Hematopoietic multipotent progenitor cell treated with erythropoietin and hydrocortisone succinate and interleukin-3 and kit ligand, for 17 days (in vitro differentiated cells): ENCODE measurements around the gene PIK3AP1.
A peak's percentile ranks its signal among the peaks of the same experiment; 100 is the strongest.
"Not testable (repeated sequence)": the region's sequence is repeated elsewhere in the genome, so short reads cannot be mapped to it uniquely, and the experiment has no call there.

Experiments
- DNase-seq: peaks from one replicate; pipeline ENCODE4 v3.0.0-alpha.2; 2015; ENCODE audit warnings: low spot score

The PIK3AP1 gene

DNA sequence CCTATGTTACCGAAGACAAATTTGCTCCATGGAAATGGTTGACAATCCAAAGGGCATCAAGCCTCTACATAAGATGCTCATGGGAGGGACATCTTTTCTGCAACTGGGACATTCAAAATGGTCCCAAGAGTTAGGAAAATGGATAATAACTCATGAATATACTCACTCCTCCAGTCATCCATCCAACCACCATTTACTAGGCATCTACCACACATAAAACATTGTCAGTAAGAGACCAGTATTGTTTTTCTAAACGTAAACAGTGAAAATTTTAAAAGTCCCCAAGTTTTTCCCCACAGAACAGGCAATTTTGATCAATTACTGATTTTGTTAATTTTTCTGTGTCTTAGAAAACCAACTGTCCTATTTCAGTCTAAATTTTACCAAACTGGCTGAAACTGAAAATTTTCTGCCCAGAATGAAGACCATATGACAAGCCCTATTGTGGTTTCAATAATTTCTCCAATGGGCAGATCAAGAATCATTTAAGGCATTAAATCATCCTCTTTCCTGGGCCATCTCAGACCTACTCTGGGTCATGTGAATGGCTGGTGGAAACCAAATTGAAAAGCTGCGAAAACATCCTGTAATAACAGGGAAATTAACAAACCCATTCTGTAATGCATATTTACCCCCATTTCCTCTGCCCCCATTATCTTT lies 24.2 kb downstream of the PIK3AP1 start:
- no peak for DNase-seq

DNA sequence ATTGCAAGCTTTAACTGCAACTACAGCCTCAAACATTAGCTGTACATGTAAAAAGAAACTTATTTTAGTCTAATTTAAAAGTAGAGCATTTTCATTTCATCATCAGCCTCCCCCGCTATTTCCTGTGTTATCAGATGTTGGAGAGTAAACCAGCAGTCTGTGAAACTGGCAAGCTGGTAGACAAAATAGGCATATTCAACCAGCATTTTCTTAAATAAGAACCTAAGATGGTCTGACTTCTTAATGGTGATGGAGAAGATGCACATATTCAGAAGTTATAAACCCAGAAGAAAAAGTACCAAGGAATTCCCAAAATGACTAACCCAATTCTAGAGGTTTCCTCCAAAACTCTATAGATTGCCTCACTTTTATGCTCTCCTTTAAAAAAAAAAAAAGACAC lies 24.9 kb downstream of the PIK3AP1 start:
- no peak for DNase-seq

DNA sequence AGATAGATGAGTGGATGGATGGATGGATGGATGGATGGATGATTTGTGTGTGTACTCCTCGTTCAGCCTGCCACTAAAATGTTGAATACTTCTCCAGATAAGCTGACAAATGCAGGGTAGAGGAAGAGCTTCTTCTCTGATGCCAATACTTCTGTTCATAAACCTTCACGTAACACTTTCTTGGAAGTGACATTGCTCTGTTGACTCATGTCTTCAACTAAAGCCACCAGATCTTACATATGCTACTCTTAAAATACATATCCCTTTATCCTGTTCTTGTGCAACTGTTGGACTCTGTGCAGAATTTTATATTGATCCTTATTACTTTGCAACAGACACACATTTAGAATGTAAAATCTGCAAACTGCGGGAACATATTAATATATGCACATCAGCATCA lies 26.9 kb downstream of the PIK3AP1 start:
- DNase-seq, result no peak

DNA sequence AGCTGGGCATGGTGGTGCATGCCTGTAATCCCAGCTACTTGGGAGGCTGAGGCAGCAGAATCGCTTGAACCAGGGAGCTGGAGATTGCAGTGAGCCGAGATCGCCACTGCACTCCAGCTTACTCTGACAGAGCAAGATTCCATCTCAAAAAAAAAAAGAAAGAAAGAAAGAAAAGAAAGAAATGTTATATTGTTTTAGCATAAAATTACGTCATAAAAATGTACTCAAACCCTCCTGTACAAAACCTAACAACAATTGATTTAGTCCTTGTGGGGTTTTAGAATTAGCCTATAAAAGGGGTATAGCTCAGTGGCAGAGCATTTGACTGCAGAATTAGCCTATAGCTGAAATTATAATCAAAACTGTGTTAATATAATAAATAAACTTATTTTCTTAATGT lies 27.9 kb downstream of the PIK3AP1 start:
- DNase-seq, result no peak

DNA sequence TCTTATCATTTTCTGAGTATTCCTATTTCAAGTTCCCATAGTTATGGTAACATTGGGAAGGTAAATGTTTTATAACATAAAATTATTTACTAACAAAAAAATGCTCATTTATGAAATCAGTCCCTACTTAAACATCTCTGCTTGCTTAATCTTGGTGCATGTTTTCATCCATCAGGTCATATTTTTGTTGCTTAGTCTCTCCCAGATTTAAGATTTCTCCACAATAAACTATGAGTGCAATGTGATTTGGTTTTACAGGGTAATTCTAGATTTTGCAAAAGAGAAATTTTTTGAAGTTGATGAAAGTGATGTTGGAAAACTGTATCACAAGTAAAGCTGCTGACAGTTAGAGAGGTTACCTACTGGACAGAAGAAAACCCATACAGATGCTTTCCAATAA lies 28.6 kb downstream of the PIK3AP1 start:
- no peak for DNase-seq

DNA sequence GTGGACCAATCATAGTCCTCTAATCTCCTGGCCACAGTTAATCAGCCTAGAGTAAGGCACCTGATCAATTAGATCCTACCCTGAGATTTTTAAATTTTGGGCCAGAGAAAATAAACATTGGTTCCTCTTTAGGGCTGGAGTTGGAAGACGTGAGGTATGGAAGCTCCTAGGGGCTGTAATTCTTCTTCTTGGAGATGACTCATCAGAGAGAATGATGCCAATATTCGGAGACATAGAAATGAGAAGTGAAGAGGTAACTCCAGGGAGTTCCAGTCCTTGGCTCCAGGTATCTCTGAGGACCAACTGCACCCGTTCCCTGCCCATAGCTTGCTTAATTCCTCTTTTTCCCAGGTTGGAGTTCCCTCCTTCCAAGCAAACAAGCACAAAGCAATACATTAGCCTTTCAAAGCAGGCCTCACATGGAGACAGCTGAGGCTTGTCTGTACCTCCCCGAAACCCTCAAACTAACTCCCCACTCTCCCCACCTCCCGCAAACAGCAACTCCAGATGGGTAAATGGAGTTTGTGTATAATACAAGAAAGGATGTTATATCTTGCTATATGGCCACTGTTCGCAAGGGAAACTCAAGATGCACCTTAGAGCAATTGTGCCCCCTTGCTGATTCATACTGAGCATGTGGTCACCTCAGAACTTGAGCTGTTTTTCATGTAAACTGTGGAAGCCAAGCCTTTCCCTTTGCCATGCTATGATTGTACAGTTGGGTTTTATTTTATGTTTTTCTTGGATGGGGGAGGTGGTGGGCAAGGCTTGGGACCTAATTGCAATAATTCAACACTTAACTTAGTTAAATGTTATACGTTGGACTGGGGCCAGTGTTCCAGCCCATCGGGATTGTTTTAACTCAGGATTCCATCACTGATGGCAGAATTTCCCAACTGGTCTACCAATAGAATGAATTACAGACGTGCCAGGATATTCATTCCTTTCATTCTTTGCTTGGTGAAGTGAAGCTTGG lies 29.3 kb downstream of the PIK3AP1 start:
- no peak for DNase-seq

DNA sequence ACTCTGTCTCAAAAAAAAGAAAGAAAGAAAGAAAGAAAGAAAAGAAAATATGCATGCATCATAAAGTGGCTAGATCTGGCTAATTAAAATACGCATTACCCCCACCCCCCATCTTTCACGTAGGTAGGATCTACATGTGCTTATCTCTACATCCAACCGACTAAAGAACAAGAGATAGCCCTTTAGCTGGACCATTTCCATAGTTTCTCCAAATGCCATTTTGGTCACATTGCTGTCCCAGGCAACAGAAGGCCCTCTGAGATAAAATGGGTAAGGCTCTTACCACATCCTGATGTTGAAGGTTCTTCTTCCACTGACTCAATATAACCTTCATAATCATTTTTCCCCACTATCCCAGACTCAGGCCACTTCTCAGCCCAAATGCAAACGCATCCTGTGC lies 31.5 kb downstream of the PIK3AP1 start:
- peak; percentile 50 for DNase-seq

DNA sequence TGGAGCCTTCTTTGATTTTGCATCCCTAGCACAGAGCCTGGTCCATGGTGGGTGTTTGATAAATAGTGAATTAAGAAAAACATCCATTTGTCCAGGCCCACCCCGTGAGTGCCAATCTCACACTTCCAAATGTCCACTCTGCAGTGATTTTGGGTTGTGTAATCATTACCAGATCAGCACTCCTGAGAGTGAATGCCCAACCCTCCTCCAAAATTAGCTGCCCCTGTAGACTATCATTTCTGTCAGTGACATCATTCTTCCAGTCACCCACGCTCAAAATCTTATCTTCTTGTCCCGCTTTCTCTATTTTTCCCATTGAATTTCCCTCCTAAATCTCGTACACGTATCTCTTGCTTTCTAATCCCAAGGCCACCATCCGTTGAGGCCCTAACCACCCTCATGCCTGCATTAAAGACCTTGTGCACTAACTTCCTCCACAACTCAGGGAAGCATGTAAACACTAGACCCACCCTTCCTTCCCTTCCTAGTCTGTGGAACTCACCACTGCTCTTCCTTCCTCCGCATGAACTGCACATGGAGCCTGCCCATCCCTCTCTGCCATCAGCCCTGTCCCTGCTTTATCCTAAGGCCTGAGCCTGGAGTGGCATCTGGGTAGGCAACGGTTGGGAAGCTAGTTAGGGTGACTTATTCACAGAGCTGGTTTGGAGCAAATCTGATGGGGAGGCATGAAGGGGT lies 32.8 kb downstream of the PIK3AP1 start:
- no peak for DNase-seq

DNA sequence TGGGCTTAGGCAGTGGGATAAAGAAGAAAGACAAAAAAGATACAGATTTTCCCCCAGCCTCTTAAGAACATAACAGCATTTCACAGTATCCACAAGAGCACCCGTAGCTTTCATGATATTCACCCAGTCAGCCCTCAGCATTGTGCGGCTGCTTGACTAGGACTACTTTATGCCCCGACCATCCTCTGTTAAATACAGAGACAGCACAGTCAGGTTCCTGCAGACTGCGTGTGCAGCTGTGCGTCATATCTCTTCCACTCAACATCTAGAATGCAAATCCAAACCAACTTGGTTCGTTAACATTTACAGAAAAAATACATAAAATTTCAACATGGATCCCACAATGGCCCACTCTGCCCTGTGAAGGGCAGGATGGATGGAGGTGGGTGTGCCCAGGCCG lies 33.8 kb downstream of the PIK3AP1 start:
- DNase-seq, result no peak

DNA sequence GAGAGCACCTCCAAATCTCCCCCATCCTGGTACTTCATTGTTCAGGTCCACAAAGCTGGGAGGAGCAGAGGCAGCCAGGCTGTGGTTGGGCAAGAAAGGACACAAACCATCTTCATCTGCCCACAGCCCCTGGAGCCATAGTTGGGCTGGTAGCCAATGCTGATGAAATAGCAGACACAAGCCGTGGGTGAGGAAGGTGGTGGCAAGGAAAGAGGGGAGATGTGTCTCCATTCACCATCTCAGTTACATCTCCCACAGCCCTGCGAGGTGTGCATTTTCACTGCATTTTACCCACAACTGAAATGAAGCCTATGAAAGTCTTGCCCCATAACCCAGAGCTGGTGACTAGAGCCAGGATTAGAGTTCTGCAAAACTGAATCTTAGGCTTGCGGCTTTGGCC lies 35.0 kb downstream of the PIK3AP1 start:
- no peak for DNase-seq

DNA sequence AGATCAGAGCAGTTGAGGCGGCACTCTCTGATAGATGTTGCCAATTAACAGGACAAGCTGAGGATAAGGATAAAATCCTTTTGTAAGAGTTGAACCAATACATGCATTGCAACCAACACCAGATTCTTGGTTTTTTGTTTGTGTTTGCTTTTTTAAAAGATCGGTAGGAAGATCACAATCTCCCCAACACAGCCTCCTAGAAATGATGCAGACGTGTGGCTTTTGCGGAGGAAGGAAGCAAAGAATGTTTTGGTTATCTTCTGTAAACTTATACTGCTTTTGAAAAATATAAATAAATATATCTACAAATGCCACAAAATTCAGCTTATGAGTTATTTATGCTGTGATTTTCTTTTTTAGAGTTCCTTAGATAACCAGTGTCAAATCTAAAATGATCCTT lies 35.5 kb downstream of the PIK3AP1 start:
- no peak for DNase-seq

DNA sequence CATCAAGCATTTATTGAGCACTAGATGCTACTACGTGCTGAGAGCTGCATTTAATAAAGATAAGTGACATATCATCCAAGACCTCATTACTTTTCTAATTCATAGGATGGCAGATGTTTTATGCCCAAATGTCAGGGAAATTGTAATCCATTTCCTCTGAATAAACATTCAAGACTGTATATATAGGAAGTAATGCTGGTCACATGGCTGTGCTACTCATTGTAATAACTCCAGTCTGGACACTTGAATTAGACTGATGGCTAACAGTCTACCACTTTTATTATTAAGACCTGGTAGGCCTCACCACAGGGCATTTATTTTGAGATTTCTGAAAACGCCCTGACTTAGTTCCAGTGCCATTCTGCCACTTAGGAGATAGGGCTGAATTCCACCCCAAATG lies 36.6 kb downstream of the PIK3AP1 start:
- no peak for DNase-seq

DNA sequence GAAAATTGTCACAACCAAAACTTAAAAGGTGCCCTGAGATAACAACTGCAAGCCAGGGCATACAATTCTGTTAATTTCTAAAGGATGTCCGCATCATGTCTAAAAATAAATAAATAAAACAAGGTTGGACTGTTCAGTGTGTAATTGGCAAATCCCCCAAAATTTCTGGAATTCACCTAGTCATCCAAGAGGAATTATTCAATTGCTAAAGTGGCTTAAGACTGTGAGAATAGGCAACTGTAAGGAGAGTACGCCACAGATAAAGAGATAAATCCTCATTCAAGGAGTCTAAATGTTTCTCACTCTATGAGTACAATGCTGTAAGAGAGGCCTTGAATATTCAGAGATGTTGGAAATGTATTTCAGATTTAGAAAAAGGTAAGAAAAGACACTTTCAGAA lies 37.2 kb downstream of the PIK3AP1 start:
- no peak for DNase-seq

DNA sequence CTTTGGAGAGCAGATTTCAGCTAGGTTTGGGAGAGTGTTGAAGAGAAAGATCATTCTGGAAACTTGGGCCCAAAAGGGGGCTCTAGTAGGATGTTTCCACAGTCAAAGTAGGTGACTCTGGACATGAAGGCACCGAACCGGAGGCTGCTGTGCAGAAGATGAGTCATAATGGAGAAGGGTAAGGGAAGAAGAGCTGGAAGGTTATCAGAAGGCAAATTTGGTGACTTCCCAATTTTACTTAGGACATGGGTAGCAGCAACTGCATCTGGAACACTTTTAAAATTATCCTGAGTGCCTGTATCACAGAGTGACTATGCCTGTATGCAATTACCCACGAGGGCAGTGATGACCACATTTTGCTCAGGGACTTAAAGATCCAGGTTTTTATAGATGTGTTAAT lies 38.8 kb downstream of the PIK3AP1 start:
- no peak for DNase-seq

DNA sequence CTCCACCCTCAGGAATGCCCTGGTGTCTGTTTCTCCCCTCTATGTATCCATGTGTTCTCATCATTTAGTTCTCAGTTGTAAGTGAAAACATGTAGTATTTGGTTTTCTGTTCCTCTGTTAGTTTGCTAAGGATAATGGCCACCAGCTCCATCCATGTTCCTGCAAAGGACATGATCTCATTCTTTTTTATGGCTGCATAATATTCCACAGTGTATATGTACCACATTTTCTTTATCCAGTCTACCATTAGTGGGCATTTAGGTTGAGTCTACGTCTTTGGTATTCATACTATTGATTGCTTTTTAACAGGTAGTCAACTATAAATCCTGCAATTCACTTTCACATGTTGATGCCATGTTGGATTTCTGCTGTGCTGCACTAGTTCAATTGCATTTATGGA lies 39.9 kb downstream of the PIK3AP1 start:
- not testable (repeated sequence) for DNase-seq

DNA sequence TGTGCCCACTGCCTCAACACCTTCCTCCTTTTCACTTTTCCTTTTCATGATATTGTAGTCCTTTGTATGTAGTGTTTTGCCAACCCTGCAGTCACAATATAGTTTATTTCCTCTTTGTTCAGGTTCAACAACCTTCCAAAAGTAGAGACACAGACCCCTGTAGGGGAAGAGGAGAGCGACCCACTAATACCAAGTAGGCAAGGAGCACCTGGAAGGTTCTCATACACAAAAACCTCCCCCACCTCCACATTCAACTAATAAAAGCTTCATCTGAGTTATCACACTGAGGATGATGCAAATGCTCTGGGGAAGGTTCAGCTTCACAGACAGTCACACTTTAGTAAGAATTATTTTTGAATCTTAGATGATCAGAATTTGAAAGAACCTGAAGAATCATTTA lies 41.6 kb downstream of the PIK3AP1 start:
- DNase-seq, result no peak

DNA sequence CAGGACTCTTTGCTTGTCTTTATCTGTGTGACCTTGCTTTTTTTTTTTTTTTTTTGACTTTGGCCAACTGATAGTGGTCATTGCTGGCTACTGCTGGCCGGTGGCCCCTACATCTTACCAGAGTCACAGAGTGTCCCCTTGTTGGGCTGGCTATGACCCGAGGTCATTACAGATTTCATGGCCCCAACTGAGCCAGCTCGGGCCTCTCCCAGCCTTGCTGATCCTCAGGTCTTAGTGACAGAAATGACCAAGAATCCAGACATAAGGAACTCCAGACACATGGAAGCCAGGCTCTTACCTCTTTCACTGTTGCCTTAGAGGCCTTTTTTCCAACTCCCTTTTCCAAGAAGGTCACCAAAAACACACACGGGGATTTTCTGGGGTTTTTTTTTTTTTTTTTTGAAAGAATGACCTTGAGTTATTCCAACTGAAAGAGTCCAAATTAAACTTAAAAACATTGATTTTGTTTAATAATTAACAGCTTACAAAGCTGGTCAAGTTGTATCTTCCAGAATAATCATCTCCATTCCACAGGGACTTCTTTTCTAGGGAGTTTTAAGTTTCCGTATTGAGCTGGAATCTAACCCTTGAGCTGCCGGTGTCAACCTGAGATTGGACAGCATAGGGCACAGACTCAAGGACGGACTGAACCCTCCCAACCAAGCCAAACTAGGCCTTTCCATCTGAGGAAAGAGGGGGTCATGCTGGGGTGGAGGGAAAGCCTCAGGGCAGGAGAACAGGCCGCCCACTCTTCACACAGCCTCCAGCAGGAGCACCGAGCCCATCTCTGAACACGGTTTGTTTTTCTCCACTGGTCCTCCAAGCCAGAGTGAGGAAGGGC lies 43.8 kb downstream of the PIK3AP1 start:
- no peak for DNase-seq

DNA sequence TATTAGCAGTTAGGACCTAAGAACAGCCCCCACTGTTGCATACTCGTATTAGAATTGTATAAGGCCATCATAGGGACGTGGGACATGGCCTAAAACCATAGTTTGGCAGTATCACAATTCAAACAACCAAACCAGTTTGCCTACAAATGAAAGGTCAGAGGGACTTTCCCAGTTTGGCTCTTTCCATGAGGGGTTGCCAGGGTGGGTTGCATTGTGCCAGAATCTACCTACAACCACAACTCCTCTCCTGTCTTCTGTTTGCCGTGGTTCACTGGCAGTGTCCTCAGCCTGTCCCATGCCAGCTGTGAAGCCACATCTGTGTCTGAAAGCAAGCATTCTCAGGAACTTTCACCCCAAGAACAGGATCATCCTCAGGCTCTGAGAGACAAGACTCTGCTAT lies 44.5 kb downstream of the PIK3AP1 start:
- DNase-seq, result no peak

DNA sequence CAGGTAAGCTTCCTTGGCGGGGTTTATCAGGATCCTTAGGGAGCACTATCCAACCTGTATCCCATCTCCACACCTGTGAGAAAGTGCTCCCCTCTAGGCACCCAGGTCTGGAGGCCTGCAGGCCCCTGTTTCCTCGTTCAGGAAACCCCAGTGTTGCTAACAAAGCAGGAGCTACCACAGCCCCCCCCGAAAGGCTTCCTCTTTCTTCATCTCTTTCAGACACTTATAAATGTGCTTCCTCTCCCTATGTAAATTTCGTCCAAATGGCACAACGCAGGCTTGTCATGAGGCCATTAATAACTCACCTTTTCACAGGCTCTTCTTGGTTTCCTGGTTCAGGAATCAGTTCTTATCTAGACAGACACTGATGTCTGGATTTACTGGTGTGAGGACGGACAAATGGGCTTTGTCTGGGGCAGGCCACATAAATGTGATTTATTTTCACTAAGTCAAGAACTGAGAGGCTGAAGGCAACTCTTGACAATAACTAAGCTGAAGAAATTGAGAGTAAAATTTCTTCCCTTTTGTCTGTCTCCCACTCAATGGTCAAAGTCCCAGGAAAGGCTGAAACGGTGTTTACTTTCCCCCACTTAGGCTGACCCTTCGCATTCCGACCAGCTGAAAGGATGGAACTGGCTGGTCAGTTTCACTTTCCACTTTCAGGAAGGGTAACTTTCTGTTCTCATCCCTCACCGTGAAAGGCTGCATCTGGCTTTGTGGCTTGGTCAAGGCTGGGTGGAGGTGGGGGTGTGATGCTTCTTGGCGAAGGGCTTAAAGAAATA lies 46.8 kb downstream of the PIK3AP1 start:
- DNase-seq, result no peak

DNA sequence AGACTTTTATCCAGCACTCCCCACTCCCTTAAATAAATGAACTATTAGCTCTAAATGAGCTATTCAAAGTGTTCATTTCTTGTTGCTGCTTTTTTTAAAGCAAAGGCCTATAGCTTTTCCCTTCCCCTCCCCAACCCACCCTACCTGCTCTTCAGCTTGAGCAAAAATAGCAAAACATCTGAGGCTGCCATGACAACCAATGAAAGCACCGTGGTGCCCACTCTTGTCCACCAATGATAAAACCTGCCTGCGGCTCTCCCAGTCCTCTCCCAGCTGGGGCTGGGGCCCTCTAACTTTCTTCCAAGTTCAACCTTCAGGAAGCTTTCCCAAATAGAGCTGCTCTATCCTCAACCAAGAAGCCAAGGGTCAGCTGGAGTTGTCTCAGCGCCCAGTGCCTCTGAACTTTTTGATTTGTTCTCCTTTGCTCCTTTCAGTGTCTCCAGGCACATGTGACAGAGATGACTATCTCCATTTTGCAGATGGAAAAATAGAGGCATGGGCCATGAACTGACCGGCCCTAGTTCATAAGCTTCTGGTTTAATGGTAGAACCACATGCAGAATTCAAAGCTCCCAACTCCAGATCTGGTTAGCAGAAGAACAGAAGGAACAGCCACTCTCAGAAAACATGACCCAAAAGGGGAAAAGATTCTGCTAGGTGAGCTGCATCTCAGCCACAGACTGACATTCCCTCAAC lies 47.7 kb downstream of the PIK3AP1 start:
- no peak for DNase-seq
